Activated CD8-positive, alpha-beta memory T cell treated with anti-CD3 and anti-CD28 coated beads for 24 hours (primary cell): ENCODE results near the gene WNK1.
"Not testable (repeated sequence)": the region's sequence is repeated elsewhere in the genome, so short reads cannot be mapped to it uniquely, and the experiment has no call there.

Experiments used
- DNase-seq: peaks from one replicate; pipeline ENCODE4 v3.0.0-alpha.2; 2020

Gene WNK1

GRCh38 chr12:818733-819132 is 66.4 kb downstream of the WNK1 start:
- no peak for DNase-seq

- no peak for DNase-seq
Observed at GRCh38 chr12:820336-820735, 68.0 kb downstream of the WNK1 start.

- DNase-seq = no peak
Observed at GRCh38 chr12:823028-823698, 70.8 kb downstream of the WNK1 start.

GRCh38 chr12:826331-826730 is 74.0 kb downstream of the WNK1 start:
- no peak for DNase-seq

GRCh38 chr12:828726-829395 is 76.5 kb downstream of the WNK1 start:
- no peak for DNase-seq

- DNase-seq = no peak
Observed at GRCh38 chr12:830111-830867, 77.9 kb downstream of the WNK1 start.

- DNase-seq = no peak
Observed at GRCh38 chr12:835754-836518, 83.6 kb downstream of the WNK1 start.

GRCh38 chr12:836952-837351 is 84.6 kb downstream of the WNK1 start:
- no peak for DNase-seq

- no peak for DNase-seq
Observed at GRCh38 chr12:837548-837947, 85.2 kb downstream of the WNK1 start.

GRCh38 chr12:843609-844008 is 91.2 kb downstream of the WNK1 start:
- DNase-seq = no peak

GRCh38 chr12:846421-846820 is 94.0 kb downstream of the WNK1 start:
- DNase-seq = no peak

GRCh38 chr12:848173-848865 is 95.9 kb downstream of the WNK1 start:
- no peak for DNase-seq

GRCh38 chr12:848882-849527 is 96.6 kb downstream of the WNK1 start:
- no peak for DNase-seq

- not testable (repeated sequence) for DNase-seq
Observed at GRCh38 chr12:849733-850437, 97.5 kb downstream of the WNK1 start.

GRCh38 chr12:851343-851742 is 99.0 kb downstream of the WNK1 start:
- DNase-seq = no peak

GRCh38 chr12:851913-852312 is 99.5 kb downstream of the WNK1 start:
- DNase-seq = no peak

GRCh38 chr12:852864-853263 is 100.5 kb downstream of the WNK1 start:
- DNase-seq = no peak

GRCh38 chr12:857611-858010 is 105.2 kb downstream of the WNK1 start:
- no peak for DNase-seq

- no peak for DNase-seq
Observed at GRCh38 chr12:862303-862911, 110.0 kb downstream of the WNK1 start.

- no peak for DNase-seq
Observed at GRCh38 chr12:863285-863684, 110.9 kb downstream of the WNK1 start.

- no peak for DNase-seq
Observed at GRCh38 chr12:865614-866013, 113.2 kb downstream of the WNK1 start.
